ENCODE measurements around the gene CABP4. TPM values are rescaled to one million over a fixed set of nuclear protein-coding genes. Genes with fewer than 3 reads are reported as not detected.

The CABP4 gene
- total and polyA plus RNA-seq, 2 donors (not counting 1 experiment from before 2014, with no cell fraction given), result 3.2 to 5.2 TPM

- Histone ChIP-seq H2AFZ (ENCODE audit: insufficient read depth, low read depth, low read length, poor library complexity, severe bottlenecking) (peak overlapping the region; percentile 91), H3K4me1 (ENCODE audit: control insufficient read depth in 2 of 2, insufficient read depth in 2 of 2, low read length in 2 of 2) (peaks cover 33 to 41% of the 10 kb centered on the region in 2 donors), H3K27ac (ENCODE audit: low read length in 2 of 2) (peak overlapping the region; percentile 84 to 98), H3K27me3 (replicated peaks in 1 of 4; ENCODE audit: control extremely low read depth in 1 of 4, control insufficient read depth in 3 of 4, insufficient read depth in 4 of 4, low read length in 3 of 4) (peaks cover 0 to 16% (median 4%) of the 10 kb centered on the region in 4 experiments), H3K4me2 (replicated peaks; ENCODE audit: low read depth, low read length, poor library complexity, severe bottlenecking) (peak overlapping the region; percentile 97), H3K9me3 (ENCODE audit: control extremely low read depth in 1 of 3, control insufficient read depth in 2 of 3, insufficient read depth in 1 of 3, low read length in 2 of 3) (no peaks in the 10 kb centered on the region), H3K79me2 (ENCODE audit: control insufficient read depth, insufficient read depth, low read length) (peaks cover 19% of the 10 kb centered on the region), H3K9ac (ENCODE audit: low read length) (peak overlapping the region; percentile 89), H3K36me3 (replicated peaks in 1 of 2; ENCODE audit: control extremely low read depth in 1 of 2, control insufficient read depth in 1 of 2, extremely low read depth in 1 of 2, insufficient read depth in 2 of 2, low read length in 1 of 2) (peaks cover 0 to 10% of the 10 kb centered on the region in 2 experiments), H3K4me3 (ENCODE audit: control extremely low read depth in 1 of 5, extremely low read depth in 1 of 5, insufficient read depth in 1 of 5, low read depth in 2 of 5, low read length in 4 of 5) (peak overlapping the region; percentile 44 to 88 (median 79)), H4K20me1 (ENCODE audit: control insufficient read depth, insufficient read depth, low read length, poor library complexity, severe bottlenecking) (peaks cover 34% of the 10 kb centered on the region)
- CTCF ChIA-PET, result interaction anchor here (0.8 to 1.5 kb wide), 6 partner anchors 39 to 155 kb away, joined by 3 to 7 read pairs (median 4); partner anchors contain the start of genes GSTP1, PPP1CA and RAD9A
- peaks cover 37% of the 10 kb centered on the region for H3K4me1 Mint-ChIP-seq
- POLR2A ChIA-PET, result interaction anchor here (1.2 to 1.6 kb wide), 3 partner anchors 105 to 155 kb away, joined by 5 to 10 read pairs (median 7); partner anchors contain the start of genes POLD4, PPP1CA and TBC1D10C
- no peaks in the 10 kb centered on the region for H3K9me3 Mint-ChIP-seq (ENCODE audit: insufficient read depth)
- peaks cover 10% of the 10 kb centered on the region for H3K27me3 Mint-ChIP-seq
- ATAC-seq (ENCODE audit: low read depth) (peak; percentile 37), DNase-seq (peak; percentile 100)
- intact Hi-C loops (cut with micrococcal nuclease), result loop anchor here (1.0 to 5.0 kb wide), 7 partner anchors 25 to 266 kb away; partner anchors contain the start of genes AIP, GRK2, NDUFV1 and POLD4
- TF ChIP-seq CTCF (IDR thresholded peaks at IDR 0.05), result no peak
- no peak for TF ChIP-seq EZH2 (IDR thresholded peaks at IDR 0.05; ENCODE audit: borderline replicate concordance, insufficient read depth, low read depth, low read length, poor library complexity, severe bottlenecking)
- WGBS (ENCODE audit: insufficient coverage), result 2% methylated on average over 54 of the region's 57 CpGs
- peak overlapping the region; percentile 92 for H3K4me3 Mint-ChIP-seq
- peak overlapping the region; percentile 95 for H3K27ac Mint-ChIP-seq
Observed at GRCh38 chr11:67508486-67509121, 53.5 kb downstream of the CABP4 start.

- Histone ChIP-seq H2AFZ (ENCODE audit: insufficient read depth, low read depth, low read length, poor library complexity, severe bottlenecking) (no peak overlapping the region), H3K4me3 (ENCODE audit: control extremely low read depth in 1 of 5, extremely low read depth in 1 of 5, insufficient read depth in 1 of 5, low read depth in 2 of 5, low read length in 4 of 5) (no peak overlapping the region), H3K27ac (ENCODE audit: low read length in 2 of 2) (no peak overlapping the region), H3K27me3 (replicated peaks in 1 of 4; ENCODE audit: control extremely low read depth in 1 of 4, control insufficient read depth in 3 of 4, insufficient read depth in 4 of 4, low read length in 3 of 4) (peaks cover 0 to 16% (median 4%) of the 10 kb centered on the region in 4 experiments), H3K4me2 (replicated peaks; ENCODE audit: low read depth, low read length, poor library complexity, severe bottlenecking) (no peak overlapping the region), H3K9ac (ENCODE audit: low read length) (no peak overlapping the region), H3K79me2 (ENCODE audit: control insufficient read depth, insufficient read depth, low read length) (peaks cover 8% of the 10 kb centered on the region), H4K20me1 (ENCODE audit: control insufficient read depth, insufficient read depth, low read length, poor library complexity, severe bottlenecking) (peaks cover 22% of the 10 kb centered on the region), H3K36me3 (replicated peaks in 1 of 2; ENCODE audit: control extremely low read depth in 1 of 2, control insufficient read depth in 1 of 2, extremely low read depth in 1 of 2, insufficient read depth in 2 of 2, low read length in 1 of 2) (peaks cover 0 to 8% of the 10 kb centered on the region in 2 experiments), H3K9me3 (ENCODE audit: control extremely low read depth in 1 of 3, control insufficient read depth in 2 of 3, insufficient read depth in 1 of 3, low read length in 2 of 3) (no peaks in the 10 kb centered on the region), H3K4me1 (ENCODE audit: control insufficient read depth in 2 of 2, insufficient read depth in 2 of 2, low read length in 2 of 2) (peaks cover 29 to 34% of the 10 kb centered on the region in 2 donors)
- Mint-ChIP-seq H3K9me3 (ENCODE audit: insufficient read depth) (no peaks in the 10 kb centered on the region), H3K4me1 (peaks cover 28% of the 10 kb centered on the region), H3K4me3 (peak overlapping the region; percentile 92), H3K27me3 (peaks cover 16% of the 10 kb centered on the region), H3K27ac (no peak overlapping the region)
- WGBS (ENCODE audit: insufficient coverage), result no CpG with 5 or more reads among the region's 3 CpGs
- ATAC-seq (ENCODE audit: low read depth), result no peak
- CTCF ChIA-PET, result no interaction called here
- intact Hi-C loops (cut with micrococcal nuclease), result no loop called here
- DNase-seq, result no peak
- TF ChIP-seq EZH2 (IDR thresholded peaks at IDR 0.05; ENCODE audit: borderline replicate concordance, insufficient read depth, low read depth, low read length, poor library complexity, severe bottlenecking), result no peak
- TF ChIP-seq CTCF (IDR thresholded peaks at IDR 0.05), result no peak
- POLR2A ChIA-PET, result interaction anchor here (0.7 kb wide), 1 partner anchor 119 kb away, joined by 5 read pairs; no protein-coding TSS in a partner anchor
Observed at GRCh38 chr11:67510023-67510345, 54.8 kb downstream of the CABP4 start.

Data from B cell (primary cell).